ENCODE data around the gene AP3S1. TPM values are rescaled to one million over a fixed set of nuclear protein-coding genes. Genes with fewer than 3 reads are reported as not detected.

AP3S1 gene
- polyA plus RNA-seq, 3 donors: 30.2 to 86.1 (median 84.8) TPM

- Histone ChIP-seq H2AFZ (ENCODE audit: insufficient read depth, low read depth, low read length, poor library complexity, severe bottlenecking) (peak overlapping the region; percentile 88), H3K9me3 (replicated peaks in 1 of 2; ENCODE audit: control insufficient read depth in 1 of 2, insufficient read depth in 1 of 2, low read length in 2 of 2) (no peaks in the 10 kb centered on the region), H3K4me3 (replicated peaks in 1 of 3; ENCODE audit: low read depth in 2 of 3, low read length in 3 of 3) (peak overlapping the region; percentile 75 to 92 (median 91)), H3K27ac (ENCODE audit: low read depth in 1 of 2, low read length in 2 of 2) (peak overlapping the region; percentile 96 to 99), H3K9ac (ENCODE audit: insufficient read depth, low read length, poor library complexity, severe bottlenecking) (peak overlapping the region; percentile 93), H4K20me1 (ENCODE audit: insufficient read depth, low read length) (peaks cover 46% of the 10 kb centered on the region), H3K79me2 (ENCODE audit: insufficient read depth, low read length) (peaks cover 95% of the 10 kb centered on the region), H3K4me2 (replicated peaks; ENCODE audit: extremely low read depth, low read length, poor library complexity, severe bottlenecking) (peak overlapping the region; percentile 84), H3K36me3 (replicated peaks in 1 of 2; ENCODE audit: control insufficient read depth in 1 of 2, insufficient read depth in 2 of 2, low read length in 2 of 2) (peaks cover 6 to 10% of the 10 kb centered on the region in 2 donors), H3K4me1 (ENCODE audit: control insufficient read depth in 1 of 2, insufficient read depth in 2 of 2, low read length in 2 of 2) (peaks cover 36 to 48% of the 10 kb centered on the region in 2 donors), H3K27me3 (ENCODE audit: control insufficient read depth in 2 of 2, insufficient read depth in 2 of 2, low read length in 2 of 2) (no peaks in the 10 kb centered on the region)
- peak overlapping the region; percentile 81 to 100 (median 92) for H3K27ac Mint-ChIP-seq
- no peaks in the 10 kb centered on the region for H3K27me3 Mint-ChIP-seq (ENCODE audit: low read depth in 3 of 3)
- peak overlapping the region; percentile 95 to 97 for H3K4me3 Mint-ChIP-seq
- peak in 1 of 3 donors; percentile 4 for DNase-seq
- peaks cover 6 to 8% of the 10 kb centered on the region in 2 donors for H3K36me3 Mint-ChIP-seq
- TF ChIP-seq, protein P1, sequence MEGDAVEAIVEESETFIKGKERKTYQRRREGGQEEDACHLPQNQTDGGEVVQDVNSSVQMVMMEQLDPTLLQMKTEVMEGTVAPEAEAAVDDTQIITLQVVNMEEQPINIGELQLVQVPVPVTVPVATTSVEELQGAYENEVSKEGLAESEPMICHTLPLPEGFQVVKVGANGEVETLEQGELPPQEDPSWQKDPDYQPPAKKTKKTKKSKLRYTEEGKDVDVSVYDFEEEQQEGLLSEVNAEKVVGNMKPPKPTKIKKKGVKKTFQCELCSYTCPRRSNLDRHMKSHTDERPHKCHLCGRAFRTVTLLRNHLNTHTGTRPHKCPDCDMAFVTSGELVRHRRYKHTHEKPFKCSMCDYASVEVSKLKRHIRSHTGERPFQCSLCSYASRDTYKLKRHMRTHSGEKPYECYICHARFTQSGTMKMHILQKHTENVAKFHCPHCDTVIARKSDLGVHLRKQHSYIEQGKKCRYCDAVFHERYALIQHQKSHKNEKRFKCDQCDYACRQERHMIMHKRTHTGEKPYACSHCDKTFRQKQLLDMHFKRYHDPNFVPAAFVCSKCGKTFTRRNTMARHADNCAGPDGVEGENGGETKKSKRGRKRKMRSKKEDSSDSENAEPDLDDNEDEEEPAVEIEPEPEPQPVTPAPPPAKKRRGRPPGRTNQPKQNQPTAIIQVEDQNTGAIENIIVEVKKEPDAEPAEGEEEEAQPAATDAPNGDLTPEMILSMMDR (IDR thresholded peaks at IDR 0.05): no peak
- peaks cover 44% of the 10 kb centered on the region for H3K4me1 Mint-ChIP-seq
- H3K9me3 Mint-ChIP-seq: no peaks in the 10 kb centered on the region
- intact Hi-C loops (cut with micrococcal nuclease): loop anchor here (5.0 kb wide), 4 partner anchors 190 to 245 kb away; partner anchors contain the start of genes TMED7 (in 2 of the 2), ARL14EPL (in 1 of the 2) and COMMD10 (in 1 of the 2)
- under 1% methylated on average over 60 of the region's 68 CpGs for WGBS (ENCODE audit: insufficient coverage)
Observed at GRCh38 chr5:115842089-115842935, 577 bp downstream of the AP3S1 start.

GRCh38 chr5:115842952-115843351 is 1.2 kb downstream of the AP3S1 start:
- H3K27ac ChIP-seq (ENCODE audit: low read depth in 1 of 2, low read length in 2 of 2): peak overlapping the region in 1 of 2 donors; percentile 96
- intact Hi-C loops (cut with micrococcal nuclease): loop anchor here (5.0 kb wide), 4 partner anchors 189 to 244 kb away; partner anchors contain the start of genes TMED7 (in 2 of the 2), ARL14EPL (in 1 of the 2) and COMMD10 (in 1 of the 2)
- Mint-ChIP-seq H3K9me3 (no peaks in the 10 kb centered on the region), H3K4me3 (peak overlapping the region; percentile 95 to 97), H3K27ac (peak overlapping the region in 4 of 7 donors; percentile 41 to 91 (median 66)), H3K36me3 (peaks cover 0 to 3% of the 10 kb centered on the region in 2 donors), H3K27me3 (ENCODE audit: low read depth in 3 of 3) (no peaks in the 10 kb centered on the region), H3K4me1 (peaks cover 44% of the 10 kb centered on the region)
- no peak for DNase-seq
- peak overlapping the region; percentile 88 for H2AFZ ChIP-seq (ENCODE audit: insufficient read depth, low read depth, low read length, poor library complexity, severe bottlenecking)
- H3K4me3 ChIP-seq (replicated peaks in 1 of 3; ENCODE audit: low read depth in 2 of 3, low read length in 3 of 3): peak overlapping the region; percentile 75 to 92 (median 91)
- H3K79me2 ChIP-seq (ENCODE audit: insufficient read depth, low read length): peaks cover 95% of the 10 kb centered on the region
- no peaks in the 10 kb centered on the region for H3K27me3 ChIP-seq (ENCODE audit: control insufficient read depth in 2 of 2, insufficient read depth in 2 of 2, low read length in 2 of 2)
- peak overlapping the region; percentile 84 for H3K4me2 ChIP-seq (replicated peaks; ENCODE audit: extremely low read depth, low read length, poor library complexity, severe bottlenecking)
- peaks cover 42% of the 10 kb centered on the region for H4K20me1 ChIP-seq (ENCODE audit: insufficient read depth, low read length)
- peak overlapping the region; percentile 93 for H3K9ac ChIP-seq (ENCODE audit: insufficient read depth, low read length, poor library complexity, severe bottlenecking)
- H3K9me3 ChIP-seq (replicated peaks in 1 of 2; ENCODE audit: control insufficient read depth in 1 of 2, insufficient read depth in 1 of 2, low read length in 2 of 2): no peaks in the 10 kb centered on the region
- 17% methylated on average over 3 of the region's 3 CpGs for WGBS (ENCODE audit: insufficient coverage)
- peaks cover 0 to 4% of the 10 kb centered on the region in 2 donors for H3K36me3 ChIP-seq (replicated peaks in 1 of 2; ENCODE audit: control insufficient read depth in 1 of 2, insufficient read depth in 2 of 2, low read length in 2 of 2)
- H3K4me1 ChIP-seq (ENCODE audit: control insufficient read depth in 1 of 2, insufficient read depth in 2 of 2, low read length in 2 of 2): peaks cover 36 to 48% of the 10 kb centered on the region in 2 donors
- TF ChIP-seq, protein P1 (IDR thresholded peaks at IDR 0.05): no peak

All from CD14-positive monocyte (primary cell).